Thymus (tissue), 11 donors: ENCODE data around the gene LRRC71. TPM values are rescaled to one million over a fixed set of nuclear protein-coding genes. Genes with fewer than 3 reads are reported as not detected.

Source experiments
- DNase-seq, 9 donors: peaks; one replicate each; pipeline ENCODE4 v3.0.0-alpha.2; 2013; ENCODE audit warnings: low spot score in 9 of 9, low read depth in 6 of 9, missing footprints in 1 of 9
- H3K27ac ChIP-seq, 2 donors: one replicate each; pipeline ENCODE4 v1.5.1; 2013; ENCODE audit warnings: control low read depth in 1 of 2, low read depth in 1 of 2, low read length in 1 of 2, mild to moderate bottlenecking in 1 of 2, moderate library complexity in 1 of 2
- H3K27me3 ChIP-seq, 2 donors: one replicate each; pipeline ENCODE4 v1.5.1; 2013; ENCODE audit warnings: low read length in 1 of 2; ENCODE audit not compliant: control insufficient read depth in 2 of 2, insufficient read depth in 1 of 2
- H3K36me3 ChIP-seq, 2 donors: one replicate each; pipeline ENCODE4 v1.5.1; 2013; ENCODE audit warnings: low read length in 1 of 2, mild to moderate bottlenecking in 1 of 2, moderate library complexity in 1 of 2; ENCODE audit not compliant: control insufficient read depth in 2 of 2, insufficient read depth in 2 of 2
- H3K4me1 ChIP-seq, 2 donors: one replicate each; pipeline ENCODE4 v1.5.1; 2013; ENCODE audit warnings: low read length in 2 of 2; ENCODE audit not compliant: control insufficient read depth in 2 of 2, insufficient read depth in 2 of 2
- H3K4me3 ChIP-seq, 2 donors: one replicate each; pipeline ENCODE4 v1.5.1; 2013; ENCODE audit warnings: low read length in 2 of 2, control low read depth in 1 of 2, mild to moderate bottlenecking in 1 of 2
- H3K9me3 ChIP-seq, 2 donors: one replicate each; pipeline ENCODE4 v1.5.1; 2013; ENCODE audit warnings: low read length in 1 of 2, mild to moderate bottlenecking in 1 of 2; ENCODE audit not compliant: control insufficient read depth in 2 of 2, insufficient read depth in 1 of 2
- WGBS: extraction: QIAGEN DNeasy Blood & Tissue Kit; methylation state at CpG from one replicate; pipeline ENCODE4 v1.1.7; 2013; 5-methylcytosine and 5-hydroxymethylcytosine counted together
- polyA plus RNA-seq: library from polyadenylated mRNA; stranded (reverse); fragments of 200-250 nt; gene quantifications from one replicate; pipeline ENCODE4 v1.2.3, GENCODE V29; 2013
- total RNA-seq: library from RNA; stranded (reverse); fragments of 120-200 nt; gene quantifications from one replicate; pipeline ENCODE4 v1.2.4, GENCODE V29; 2013
- donor health status: healthy.

The LRRC71 gene
- total and polyA plus RNA-seq, 2 donors = 0.11 TPM; not detected in 1

DNA sequence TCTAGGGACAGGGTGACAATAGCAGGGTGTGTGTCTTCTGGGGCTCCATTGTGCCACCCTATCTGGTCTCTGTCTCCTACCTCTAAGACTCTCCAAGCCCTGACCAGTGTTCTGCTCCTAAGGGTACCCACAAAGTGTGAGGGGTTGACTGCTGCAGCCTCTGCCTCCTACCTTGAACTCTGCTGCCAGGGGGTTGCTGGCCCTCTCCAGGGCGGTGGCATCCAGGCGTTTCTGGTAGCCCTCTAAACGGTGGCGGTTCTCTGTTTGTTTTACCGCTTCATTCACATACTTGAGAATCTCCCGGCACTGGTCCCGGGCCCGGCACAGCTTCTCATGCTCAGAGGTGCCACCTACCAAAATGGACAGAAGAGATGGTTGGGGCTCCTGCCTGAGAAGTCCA, 24.4 kb downstream of the LRRC71 start:
- 96% methylated on average over 8 of the region's 8 CpGs for WGBS
- no peak for DNase-seq

DNA sequence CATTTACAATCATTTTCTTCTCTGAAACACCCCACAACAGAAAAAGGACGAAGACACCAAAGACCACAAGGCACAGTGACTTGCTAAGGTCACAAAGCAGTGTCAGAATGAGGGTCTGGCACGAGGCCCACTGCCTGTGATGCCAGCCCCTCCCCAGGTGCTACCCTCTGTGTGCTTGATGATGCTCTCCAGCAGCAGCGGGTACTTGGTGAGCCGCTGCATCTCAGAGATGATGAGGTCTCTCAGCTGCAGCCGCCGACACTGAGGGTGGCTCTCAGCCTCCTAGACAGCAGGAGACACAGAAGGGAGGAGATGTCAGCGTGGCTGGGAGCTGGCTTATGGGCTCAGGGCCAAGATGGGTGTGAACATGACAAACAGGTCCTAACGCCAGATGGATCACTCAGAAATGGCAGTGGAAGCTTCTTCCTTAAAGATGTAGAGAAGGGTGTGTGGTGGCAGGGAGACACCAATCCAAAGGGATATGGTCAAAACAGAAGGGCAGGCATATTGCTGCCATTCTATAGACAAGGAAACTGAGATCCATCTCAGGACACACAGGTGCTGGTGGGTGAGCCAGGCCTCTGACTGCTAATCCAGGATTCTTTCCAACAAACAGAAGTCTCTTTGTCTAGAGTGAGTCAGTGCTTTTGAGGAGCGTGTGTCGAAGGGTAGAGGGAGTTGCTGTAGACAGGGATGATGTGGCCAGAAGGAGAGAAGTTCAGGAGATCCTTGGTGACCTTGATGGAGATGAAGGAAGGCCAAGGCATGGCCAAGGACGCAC, 25.6 kb downstream of the LRRC71 start:
- DNase-seq = no peak
- Histone ChIP-seq H3K27me3 (no peaks in the 10 kb centered on the region), H3K36me3 (peaks cover 0 to 2% of the 10 kb centered on the region in 2 donors), H3K4me1 (no peaks in the 10 kb centered on the region), H3K4me3 (no peak overlapping the region), H3K27ac (no peak overlapping the region), H3K9me3 (no peaks in the 10 kb centered on the region)
- WGBS = 91% methylated on average over 11 of the region's 11 CpGs

More for the DNA sequence above, 24.4 kb downstream of the LRRC71 start:
- Histone ChIP-seq H3K4me1 (no peaks in the 10 kb centered on the region), H3K27ac (no peak overlapping the region), H3K36me3 (peaks cover 0 to 2% of the 10 kb centered on the region in 2 donors), H3K9me3 (no peaks in the 10 kb centered on the region), H3K4me3 (no peak overlapping the region), H3K27me3 (no peaks in the 10 kb centered on the region)

DNA sequence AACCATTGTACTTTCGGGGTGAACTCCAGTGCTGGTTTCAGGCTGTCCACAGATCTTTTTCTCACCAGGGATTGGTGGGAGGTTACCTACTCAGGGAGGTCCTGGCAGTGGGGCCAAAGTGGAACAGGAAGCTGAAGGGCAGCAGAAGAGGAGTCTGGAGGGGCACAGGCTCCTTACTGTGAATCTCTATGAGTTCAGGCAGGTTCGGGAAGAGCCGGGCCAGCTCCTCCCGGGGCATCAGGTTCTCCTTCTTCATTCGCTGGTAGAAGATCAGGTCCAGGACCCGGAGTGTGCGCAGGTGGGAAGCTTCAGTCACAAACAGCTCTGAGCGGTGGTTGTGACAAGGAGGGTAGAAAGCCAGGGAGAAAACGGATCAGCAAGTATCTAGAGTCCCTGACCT, 26.7 kb downstream of the LRRC71 start:
- no peaks in the 10 kb centered on the region for H3K27me3 ChIP-seq
- no peak for DNase-seq
- H3K4me3 ChIP-seq = no peak overlapping the region
- no peak overlapping the region for H3K27ac ChIP-seq
- no peaks in the 10 kb centered on the region for H3K4me1 ChIP-seq
- 98% methylated on average over 9 of the region's 9 CpGs for WGBS
- peaks cover 0 to 2% of the 10 kb centered on the region in 2 donors for H3K36me3 ChIP-seq
- H3K9me3 ChIP-seq = no peaks in the 10 kb centered on the region

DNA sequence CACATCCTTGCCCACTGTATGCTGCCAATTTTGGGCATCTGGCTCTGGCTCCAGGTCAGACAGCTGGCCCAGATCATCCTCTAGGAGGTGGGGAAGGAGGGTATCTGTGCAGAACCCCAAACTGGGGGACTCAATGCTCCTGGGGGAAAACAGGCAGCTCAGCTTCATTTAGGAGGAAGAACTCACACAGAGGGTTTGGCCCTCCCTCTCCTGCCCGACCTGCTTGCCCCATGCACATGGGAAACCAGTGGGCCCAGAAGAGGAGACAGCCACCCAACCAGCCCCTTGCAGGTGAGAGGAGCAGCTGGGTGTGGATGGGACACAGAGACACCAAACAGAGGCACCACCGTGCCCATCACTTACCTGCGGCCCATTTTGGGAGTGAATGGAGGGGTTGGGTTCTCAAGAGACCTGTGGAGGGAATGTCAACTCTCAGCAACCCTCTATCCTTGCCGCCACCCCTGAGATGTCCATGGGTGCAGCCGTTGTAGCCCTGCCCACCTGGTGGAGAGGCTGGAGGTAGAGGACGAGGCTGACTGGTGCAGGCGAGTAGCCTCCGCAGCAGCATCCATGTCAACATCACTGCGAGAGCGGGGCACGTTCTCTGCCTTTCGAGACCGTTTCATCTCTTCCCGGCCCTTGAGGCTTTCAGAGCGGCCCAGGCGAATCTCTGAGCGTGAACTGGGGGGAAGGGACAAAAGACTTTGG, 27.5 kb downstream of the LRRC71 start:
- H3K27me3 ChIP-seq = no peaks in the 10 kb centered on the region
- no peaks in the 10 kb centered on the region for H3K4me1 ChIP-seq
- no peak for DNase-seq
- H3K36me3 ChIP-seq = no peaks in the 10 kb centered on the region
- no peak overlapping the region for H3K27ac ChIP-seq
- H3K4me3 ChIP-seq = no peak overlapping the region
- H3K9me3 ChIP-seq = no peaks in the 10 kb centered on the region
- WGBS = 97% methylated on average over 17 of the region's 17 CpGs

DNA sequence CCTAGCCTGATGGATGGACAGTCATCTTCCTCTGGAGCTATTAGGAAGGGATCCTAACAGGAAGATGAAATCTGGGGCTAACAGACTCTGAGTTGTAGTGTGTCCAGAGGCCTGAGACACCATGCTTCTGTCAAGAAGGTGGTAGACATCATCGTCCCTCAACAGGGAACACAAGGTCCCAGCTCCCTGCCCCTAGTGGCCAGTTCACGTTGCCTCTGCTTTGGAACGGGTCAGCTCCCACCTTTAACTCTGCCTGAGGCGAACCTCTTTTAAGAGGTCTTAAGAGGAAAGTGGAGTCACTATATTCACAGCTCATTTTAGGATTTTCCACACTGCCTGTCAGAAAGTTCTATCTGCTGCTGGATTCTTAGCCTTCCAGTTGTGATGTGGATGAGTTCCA, 28.3 kb downstream of the LRRC71 start:
- Histone ChIP-seq H3K4me1 (no peaks in the 10 kb centered on the region), H3K9me3 (no peaks in the 10 kb centered on the region), H3K27ac (no peak overlapping the region), H3K36me3 (no peaks in the 10 kb centered on the region), H3K4me3 (no peak overlapping the region), H3K27me3 (no peaks in the 10 kb centered on the region)
- DNase-seq = no peak
- 94% methylated on average over 4 of the region's 4 CpGs for WGBS

DNA sequence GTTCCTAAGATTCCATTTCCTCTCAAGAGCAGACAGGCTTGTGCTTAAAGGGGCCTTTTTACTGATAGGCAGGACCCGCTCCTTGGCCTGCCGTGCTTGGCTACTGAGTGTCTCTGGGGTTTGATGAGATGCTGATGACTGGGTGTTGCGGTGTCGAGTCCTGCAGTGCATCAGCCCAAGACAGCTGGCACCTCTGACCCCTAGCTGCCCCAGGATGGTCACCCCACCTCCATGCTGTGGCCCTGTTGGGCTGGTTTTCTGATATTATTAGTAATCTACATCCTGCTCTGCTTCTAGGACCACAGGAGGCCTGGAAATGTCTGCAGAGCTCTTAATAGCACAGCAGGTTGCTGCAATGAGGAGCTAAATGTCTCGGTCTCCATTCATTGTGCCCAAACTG, 28.7 kb downstream of the LRRC71 start:
- Histone ChIP-seq H3K27me3 (no peaks in the 10 kb centered on the region), H3K36me3 (no peaks in the 10 kb centered on the region), H3K27ac (no peak overlapping the region), H3K9me3 (no peaks in the 10 kb centered on the region), H3K4me3 (no peak overlapping the region), H3K4me1 (no peaks in the 10 kb centered on the region)
- WGBS = 96% methylated on average over 5 of the region's 5 CpGs
- DNase-seq = no peak

DNA sequence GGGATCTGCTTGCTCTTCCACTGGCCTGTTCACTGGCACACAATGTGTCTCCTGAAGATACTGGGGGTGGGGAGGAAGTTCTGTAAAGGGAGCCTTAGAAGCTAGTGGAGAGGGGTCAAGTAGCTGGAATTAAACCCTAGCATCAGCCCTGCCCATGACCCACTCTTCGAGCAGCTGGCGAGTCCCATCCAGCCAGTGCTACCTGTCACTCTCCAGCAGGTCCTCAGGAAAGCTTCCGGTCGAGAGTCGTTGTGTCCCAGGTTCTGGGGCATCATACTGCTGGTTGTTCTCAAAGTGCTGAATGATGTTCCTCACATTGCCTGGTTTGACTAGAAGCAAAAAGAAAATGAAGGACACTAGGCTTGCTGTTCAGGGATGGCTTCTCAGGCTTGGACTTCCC, 30.9 kb downstream of the LRRC71 start:
- H3K27ac ChIP-seq = no peak overlapping the region
- H3K9me3 ChIP-seq = no peaks in the 10 kb centered on the region
- no peaks in the 10 kb centered on the region for H3K36me3 ChIP-seq
- H3K27me3 ChIP-seq = no peaks in the 10 kb centered on the region
- DNase-seq = no peak
- H3K4me1 ChIP-seq = no peaks in the 10 kb centered on the region
- H3K4me3 ChIP-seq = no peak overlapping the region
- WGBS = 98% methylated on average over 5 of the region's 5 CpGs

DNA sequence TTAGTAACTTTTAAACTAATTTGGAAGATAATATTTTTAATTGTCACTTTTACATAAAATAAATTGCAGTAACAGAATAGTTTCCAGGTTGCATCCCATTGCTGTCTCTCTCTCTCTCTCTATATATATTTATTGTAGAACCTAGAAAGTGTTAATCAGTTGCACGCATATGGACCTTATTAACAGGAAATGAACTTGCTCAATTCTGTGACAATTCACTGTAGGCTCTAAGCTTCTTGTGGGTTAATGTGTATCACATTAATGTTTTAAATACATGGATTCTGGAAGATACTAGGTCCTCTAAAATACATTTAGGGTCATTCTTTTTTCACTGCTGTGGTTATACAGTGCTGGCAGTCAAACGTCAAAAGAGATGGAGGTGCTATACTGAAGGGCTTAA, 33.1 kb downstream of the LRRC71 start:
- 95% methylated on average over 2 of the region's 2 CpGs for WGBS
- DNase-seq = no peak
- H3K4me1 ChIP-seq = no peaks in the 10 kb centered on the region
- no peaks in the 10 kb centered on the region for H3K27me3 ChIP-seq
- no peaks in the 10 kb centered on the region for H3K9me3 ChIP-seq
- H3K36me3 ChIP-seq = no peaks in the 10 kb centered on the region
- no peak overlapping the region for H3K4me3 ChIP-seq
- H3K27ac ChIP-seq = no peak overlapping the region

- Histone ChIP-seq H3K27ac (no peak overlapping the region), H3K4me3 (no peak overlapping the region), H3K9me3 (no peaks in the 10 kb centered on the region), H3K36me3 (no peaks in the 10 kb centered on the region), H3K27me3 (no peaks in the 10 kb centered on the region), H3K4me1 (no peaks in the 10 kb centered on the region)
- no peak for DNase-seq
- 95% methylated on average over 10 of the region's 10 CpGs for WGBS
Measured at GRCh38 chr1:156956333-156956732, 35.9 kb downstream of the LRRC71 start.
